ENCODE measurements around the gene HP1BP3. TPM values are rescaled to one million over a fixed set of nuclear protein-coding genes. Genes with fewer than 3 reads are reported as not detected.

HP1BP3 gene
- total RNA-seq, 1 experiment from 2014 or later = 251 TPM

DNA sequence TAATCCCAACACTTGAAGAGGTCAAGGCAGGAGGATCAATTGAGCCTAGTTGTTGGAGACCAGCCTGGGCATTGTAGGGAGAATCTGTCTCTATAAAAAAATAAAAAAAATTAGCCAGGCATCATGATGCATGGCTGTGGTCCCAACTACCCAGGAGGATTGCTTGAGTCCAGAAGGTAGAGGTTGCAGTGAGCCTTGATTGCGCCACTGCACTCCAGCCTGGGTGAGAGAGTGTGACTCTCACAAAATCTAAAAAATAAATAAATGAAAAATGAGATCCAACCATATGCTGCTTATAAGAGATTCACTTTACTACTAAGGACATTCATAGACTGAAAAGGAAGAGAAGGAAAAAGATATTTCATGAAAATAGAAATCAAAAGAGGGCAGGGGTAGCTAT, 47.1 kb upstream of the HP1BP3 start:
- DNase-seq = no peak
- Histone ChIP-seq H4K20me1 (ENCODE audit: insufficient read depth) (no peaks in the 10 kb centered on the region), H2AFZ (no peak overlapping the region), H3K9me3 (ENCODE audit: insufficient read depth, low read depth) (no peaks in the 10 kb centered on the region), H3K4me2 (no peak overlapping the region), H3K27ac (no peak overlapping the region), H3K36me3 (ENCODE audit: low read depth) (no peaks in the 10 kb centered on the region), H3K4me1 (replicated peaks; ENCODE audit: insufficient read depth) (no peaks in the 10 kb centered on the region), H3K9me2 (ENCODE audit: insufficient read depth) (no peaks in the 10 kb centered on the region), H3K79me2 (ENCODE audit: low read depth) (no peaks in the 10 kb centered on the region), H3F3A (ENCODE audit: insufficient read depth, low read depth) (no peaks in the 10 kb centered on the region), H3K4me3 (no peak overlapping the region), H3K27me3 (ENCODE audit: insufficient read depth, low read depth) (no peaks in the 10 kb centered on the region)
- ChIA-PET POLR2A (ENCODE audit: unreplicated experiment) (no interaction called here), CTCF (no interaction called here)
- no TSS peak for BruUV-seq (replicated peaks)
- TF ChIP-seq, protein P1, sequence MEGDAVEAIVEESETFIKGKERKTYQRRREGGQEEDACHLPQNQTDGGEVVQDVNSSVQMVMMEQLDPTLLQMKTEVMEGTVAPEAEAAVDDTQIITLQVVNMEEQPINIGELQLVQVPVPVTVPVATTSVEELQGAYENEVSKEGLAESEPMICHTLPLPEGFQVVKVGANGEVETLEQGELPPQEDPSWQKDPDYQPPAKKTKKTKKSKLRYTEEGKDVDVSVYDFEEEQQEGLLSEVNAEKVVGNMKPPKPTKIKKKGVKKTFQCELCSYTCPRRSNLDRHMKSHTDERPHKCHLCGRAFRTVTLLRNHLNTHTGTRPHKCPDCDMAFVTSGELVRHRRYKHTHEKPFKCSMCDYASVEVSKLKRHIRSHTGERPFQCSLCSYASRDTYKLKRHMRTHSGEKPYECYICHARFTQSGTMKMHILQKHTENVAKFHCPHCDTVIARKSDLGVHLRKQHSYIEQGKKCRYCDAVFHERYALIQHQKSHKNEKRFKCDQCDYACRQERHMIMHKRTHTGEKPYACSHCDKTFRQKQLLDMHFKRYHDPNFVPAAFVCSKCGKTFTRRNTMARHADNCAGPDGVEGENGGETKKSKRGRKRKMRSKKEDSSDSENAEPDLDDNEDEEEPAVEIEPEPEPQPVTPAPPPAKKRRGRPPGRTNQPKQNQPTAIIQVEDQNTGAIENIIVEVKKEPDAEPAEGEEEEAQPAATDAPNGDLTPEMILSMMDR (conservative IDR thresholded peaks at IDR 0.05) = no peak
- no peak for TF ChIP-seq EZH2 (IDR thresholded peaks at IDR 0.05; ENCODE audit: low read depth)
- intact Hi-C loops (cut with micrococcal nuclease; ENCODE audit: unreplicated experiment) = no loop called here

DNA sequence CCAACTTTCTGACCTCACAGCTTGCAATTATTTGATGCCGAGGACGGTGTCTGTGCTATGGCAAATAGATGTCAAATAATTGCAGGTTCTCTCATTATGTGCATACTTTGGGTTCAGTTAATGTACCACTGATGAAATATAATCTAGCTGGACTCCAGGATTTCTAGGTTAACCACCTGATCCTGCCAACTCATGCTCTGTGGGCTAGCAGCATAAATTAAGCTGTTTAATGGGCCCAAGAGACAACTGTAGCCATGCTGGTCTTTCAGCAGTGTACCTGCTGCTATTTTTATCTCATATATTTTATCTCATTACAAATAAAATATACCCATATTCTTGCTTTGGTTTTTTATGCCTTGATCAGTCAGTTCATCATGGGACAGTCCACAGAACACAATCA, 43.3 kb upstream of the HP1BP3 start:
- Histone ChIP-seq H3K27ac (no peak overlapping the region), H3K36me3 (ENCODE audit: low read depth) (no peaks in the 10 kb centered on the region; the same call in 1 of the 2 replicates), H3K27me3 (ENCODE audit: insufficient read depth, low read depth) (no peaks in the 10 kb centered on the region), H2AFZ (no peak overlapping the region), H3K4me1 (replicated peaks; ENCODE audit: insufficient read depth) (no peaks in the 10 kb centered on the region), H3F3A (ENCODE audit: insufficient read depth, low read depth) (no peaks in the 10 kb centered on the region), H3K4me3 (no peak overlapping the region), H3K9me2 (ENCODE audit: insufficient read depth) (no peaks in the 10 kb centered on the region), H3K9me3 (ENCODE audit: insufficient read depth, low read depth) (no peaks in the 10 kb centered on the region), H3K79me2 (ENCODE audit: low read depth) (no peaks in the 10 kb centered on the region), H3K4me2 (no peak overlapping the region), H4K20me1 (ENCODE audit: insufficient read depth) (no peaks in the 10 kb centered on the region)
- ChIA-PET POLR2A (ENCODE audit: unreplicated experiment) (interaction anchor here (0.5 to 0.6 kb wide), 2 partner anchors 38 to 306 kb away, joined by 3 read pairs; no protein-coding TSS in a partner anchor), CTCF (no interaction called here)
- no TSS peak for BruUV-seq (replicated peaks)
- TF ChIP-seq, protein P1 (conservative IDR thresholded peaks at IDR 0.05) = no peak
- TF ChIP-seq EZH2 (IDR thresholded peaks at IDR 0.05; ENCODE audit: low read depth) = no peak
- intact Hi-C loops (cut with micrococcal nuclease; ENCODE audit: unreplicated experiment) = no loop called here
- DNase-seq = no peak

DNA sequence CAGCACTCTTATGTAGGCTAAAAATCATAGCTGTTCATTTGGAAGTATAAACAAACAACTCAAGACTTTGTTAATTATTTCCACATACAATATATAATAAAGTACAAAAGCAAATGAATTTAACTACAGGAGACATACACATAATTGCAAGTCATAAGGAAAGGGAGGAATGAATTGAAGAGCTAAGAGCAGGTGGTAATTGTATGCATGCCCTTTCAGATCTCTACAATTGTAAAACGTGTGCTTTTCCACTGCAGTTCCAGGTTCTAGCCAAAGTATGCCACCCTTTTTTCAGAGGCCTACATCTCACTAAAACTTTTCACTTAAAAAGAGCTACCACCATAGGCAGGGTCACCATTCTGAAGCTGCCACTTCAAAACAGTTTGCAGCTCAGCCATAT, 42.8 kb upstream of the HP1BP3 start:
- Histone ChIP-seq H4K20me1 (ENCODE audit: insufficient read depth) (no peaks in the 10 kb centered on the region), H3K27ac (no peak overlapping the region), H3K4me3 (no peak overlapping the region), H3K36me3 (ENCODE audit: low read depth) (no peaks in the 10 kb centered on the region; the same call in 1 of the 2 replicates), H3K4me1 (replicated peaks; ENCODE audit: insufficient read depth) (no peaks in the 10 kb centered on the region), H3K4me2 (no peak overlapping the region), H3K9me2 (ENCODE audit: insufficient read depth) (no peaks in the 10 kb centered on the region), H3F3A (ENCODE audit: insufficient read depth, low read depth) (no peaks in the 10 kb centered on the region), H3K9me3 (ENCODE audit: insufficient read depth, low read depth) (no peaks in the 10 kb centered on the region), H3K27me3 (ENCODE audit: insufficient read depth, low read depth) (no peaks in the 10 kb centered on the region), H2AFZ (no peak overlapping the region), H3K79me2 (ENCODE audit: low read depth) (no peaks in the 10 kb centered on the region)
- no TSS peak for BruUV-seq (replicated peaks)
- CTCF ChIA-PET = no interaction called here
- DNase-seq = no peak
- TF ChIP-seq EZH2 (IDR thresholded peaks at IDR 0.05; ENCODE audit: low read depth) = no peak
- TF ChIP-seq, protein P1 (conservative IDR thresholded peaks at IDR 0.05) = no peak
- POLR2A ChIA-PET (ENCODE audit: unreplicated experiment) = interaction anchor here (0.5 to 0.6 kb wide), 2 partner anchors 38 to 307 kb away, joined by 3 read pairs; no protein-coding TSS in a partner anchor
- intact Hi-C loops (cut with micrococcal nuclease; ENCODE audit: unreplicated experiment) = no loop called here

Measured in PC-9 (cell line).